CD4-positive, alpha-beta T cell treated with Interleukin-15 for 1 hour (primary cell): ENCODE measurements around the gene ADAM23.

Experiments used
- DNase-seq: peaks from one replicate; pipeline ENCODE4 v3.0.0-alpha.2; 2020

Gene ADAM23

DNA sequence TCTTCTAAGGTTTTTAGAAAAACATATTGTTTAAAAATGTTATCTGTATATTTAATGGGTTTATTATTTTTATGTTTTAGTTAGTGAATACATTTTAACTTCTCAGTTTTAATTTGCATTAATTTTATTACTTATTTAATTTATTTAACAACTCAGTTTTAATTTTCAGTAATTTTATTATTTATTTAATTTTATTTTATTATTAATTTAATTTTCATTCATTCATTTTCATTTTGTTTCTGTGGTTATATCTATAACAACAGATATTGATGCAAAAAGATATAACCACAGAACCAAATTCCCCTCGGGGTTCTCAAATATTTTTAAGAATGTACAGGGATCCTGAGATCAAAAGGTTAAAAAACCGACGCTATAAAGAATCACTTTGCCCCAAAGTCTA lies 221.9 kb downstream of the ADAM23 start:
- DNase-seq: no peak
